Adrenal gland (tissue), 12 donors: ENCODE data around the gene ENC1. TPM values are rescaled to one million over a fixed set of nuclear protein-coding genes. Genes with fewer than 3 reads are reported as not detected.

Experiments
- DNase-seq, 7 donors: peaks; one replicate each; pipeline ENCODE4 v3.0.0-alpha.2; 2019 to 2020
- H3K27ac ChIP-seq, 5 donors: fragments of 200-600 bp; sonication (generic) in 4 of 5; 1 replicate in 3 of 5; 2 replicates in 2 of 5; pipeline versions ENCODE4 v1.5.1 to v1.8.0; 2016 to 2020; ENCODE audit warnings: mild to moderate bottlenecking in 1 of 5
- H3K27me3 ChIP-seq: fragments of 200-600 bp; 2 replicates; pipeline ENCODE4 v1.8.0; 2021
- H3K36me3 ChIP-seq, 2 donors: fragments of 200-600 bp; replicated peaks in 1 of 2; 1 replicate in 1 of 2; 2 replicates in 1 of 2; pipeline versions ENCODE4 v1.5.1 to v1.8.0; 2018 to 2022
- H3K4me1 ChIP-seq, 2 donors: fragments of 200-600 bp; replicated peaks in 1 of 2; 1 replicate in 1 of 2; 2 replicates in 1 of 2; pipeline versions ENCODE4 v1.5.1 to v1.8.0; 2018 to 2021
- H3K4me3 ChIP-seq, 4 donors: fragments of 200-600 bp; sonication (generic) in 3 of 4; one replicate each; pipeline ENCODE4 v1.5.1; 2016 to 2018
- H3K9me3 ChIP-seq, 3 donors: fragments of 200-600 bp; sonication (generic) in 1 of 3; replicated peaks in 1 of 3; 1 replicate in 2 of 3; 2 replicates in 1 of 3; pipeline versions ENCODE4 v1.5.1 to v1.8.0; 2016 to 2021
- CTCF ChIP-seq, 6 experiments: fragments of 450-650 bp in 4 of 6; fragments of 200-600 bp in 2 of 6; sonication (generic) in 1 of 6; IDR thresholded peaks; 1 replicate in 5 of 6; 2 replicates in 1 of 6; pipeline versions ENCODE4 v1.5.1 to v1.8.0; 2016 to 2021; ENCODE audit warnings: antibody characterized with exemption in 6 of 6, mild to moderate bottlenecking in 2 of 6, moderate library complexity in 1 of 6
- POLR2A ChIP-seq, 2 donors: fragments of 450-650 bp; IDR thresholded peaks; one replicate each; pipeline ENCODE4 v1.6.1; 2017; ENCODE audit warnings: antibody characterized with exemption in 2 of 2, mild to moderate bottlenecking in 2 of 2, moderate library complexity in 1 of 2
- WGBS, 4 donors: extraction: QIAGEN DNeasy Blood & Tissue Kit in 2 of 4; methylation state at CpG; one replicate each; pipeline versions ENCODE4 v1.1.5 to v1.1.7; 2013 to 2017; 5-methylcytosine and 5-hydroxymethylcytosine counted together
- intact Hi-C, 2 donors: fragments of 100-400 bp; cut with DNase I; formaldehyde crosslinking; loops; one replicate each; pipeline versions ENCODE4 v1.14.1 to v1.15.0; 2022 to 2023
- polyA plus RNA-seq, 3 donors: library from polyadenylated mRNA; stranded (reverse); fragments of 200-250 nt in 2 of 3; fragments of 350-450 nt in 1 of 3; fragmentation: Illumina TruSeq in 1 of 3; extraction: RNeasy Lipid Tissue Mini Kit (QIAGEN cat#74804) in 1 of 3; gene quantifications; one replicate each; pipeline ENCODE4 v1.2.3, GENCODE V29; 2013 to 2014
- total RNA-seq, 9 donors: library from RNA; depleted of rRNA in 4 of 9; stranded (reverse); fragments of >200 nt in 4 of 9; fragments of 120-200 nt in 1 of 9; fragmentation: NEBNext Ultra II Directional in 1 of 9; extraction: Animal tissue kit (Norgen Biotek cat#: 25700) in 1 of 9; gene quantifications; one replicate each; pipeline versions ENCODE4 v1.1.0 to v1.2.4, GENCODE V29; 2013 to 2023
- donor health status: healthy with polysubstance abuse.
- donor health status: Bipolar disorder and iron deficiency.
- donor health status: DM: yes; HTN: yes; CAD: no.
- donor health status: DM: no; HTN: no; CAD: no.
- donor health status: DM: no; HTN: no; CAD: no.
- donor health status: DM: yes; HTN: yes; CAD: no.

Gene ENC1
- total and polyA plus RNA-seq, 12 donors: 2.1 to 48.7 (median 4.4) TPM

- TF ChIP-seq POLR2A (IDR thresholded peaks at IDR 0.05): no peak
- no peak for TF ChIP-seq CTCF (IDR thresholded peaks at IDR 0.05)
- no peak for DNase-seq
- Histone ChIP-seq H3K4me1 (no peaks in the 10 kb centered on the region), H3K4me3 (no peak overlapping the region), H3K9me3 (no peaks in the 10 kb centered on the region), H3K27ac (no peak overlapping the region), H3K36me3 (no peaks in the 10 kb centered on the region), H3K27me3 (no peaks in the 10 kb centered on the region)
- WGBS, 4 donors: 75 to 92% (median 78%) methylated on average over 1 of the region's 1 CpG
- intact Hi-C loops: no loop called here
These were observed 19.6 kb upstream of the ENC1 start for GRCh38 chr5:74660140-74660539.

GRCh38 chr5:74659172-74659571 lies 18.6 kb upstream of the ENC1 start:
- Histone ChIP-seq H3K36me3 (no peaks in the 10 kb centered on the region), H3K4me1 (no peaks in the 10 kb centered on the region), H3K9me3 (no peaks in the 10 kb centered on the region), H3K27ac (no peak overlapping the region), H3K4me3 (no peak overlapping the region), H3K27me3 (no peaks in the 10 kb centered on the region)
- TF ChIP-seq POLR2A (IDR thresholded peaks at IDR 0.05) (no peak), CTCF (IDR thresholded peaks at IDR 0.05) (no peak)
- DNase-seq: no peak
- intact Hi-C loops: no loop called here
- 75 to 92% (median 87%) methylated on average over 3 of the region's 3 CpGs for WGBS, 4 donors

GRCh38 chr5:74657165-74657564 lies 16.6 kb upstream of the ENC1 start:
- Histone ChIP-seq H3K4me3 (no peak overlapping the region), H3K27ac (no peak overlapping the region), H3K4me1 (no peaks in the 10 kb centered on the region), H3K36me3 (no peaks in the 10 kb centered on the region), H3K27me3 (no peaks in the 10 kb centered on the region), H3K9me3 (no peaks in the 10 kb centered on the region)
- TF ChIP-seq POLR2A (IDR thresholded peaks at IDR 0.05) (no peak), CTCF (IDR thresholded peaks at IDR 0.05) (no peak)
- intact Hi-C loops: no loop called here
- WGBS, 4 donors: 68 to 77% (median 71%) methylated on average over 2 of the region's 2 CpGs
- no peak for DNase-seq

- H3K4me1 ChIP-seq: no peaks in the 10 kb centered on the region
- H3K36me3 ChIP-seq: no peaks in the 10 kb centered on the region
- H3K27ac ChIP-seq: no peak overlapping the region
- no peak overlapping the region for H3K4me3 ChIP-seq
- intact Hi-C loops: no loop called here
- H3K27me3 ChIP-seq: no peaks in the 10 kb centered on the region
- no peaks in the 10 kb centered on the region for H3K9me3 ChIP-seq
- no peak for DNase-seq
- no peak for TF ChIP-seq POLR2A (IDR thresholded peaks at IDR 0.05)
- no peak for TF ChIP-seq CTCF (IDR thresholded peaks at IDR 0.05)
These were observed 15.2 kb upstream of the ENC1 start for GRCh38 chr5:74655716-74656115.
